ENCODE results near the gene KLK12.

Gene KLK12

GRCh38 chr19:51034704-51035103, at the start of gene KLK12:
Gene KLK12 (minus strand): TSS chr19:51035002. CDS start chr19:51034621, 381 bp downstream.
- H3K27ac Mint-ChIP-seq = no peak within 1 kb of the TSS

GRCh38 chr19:51084505-51084904, 49.7 kb upstream of the KLK12 start:
- no peak for DNase-seq
- Mint-ChIP-seq H3K27ac (no peak overlapping the region), H3K27me3 (peaks cover 14% of the 10 kb centered on the region), H3K9me3 (no peaks in the 10 kb centered on the region), H3K4me1 (ENCODE audit: low read depth) (no peaks in the 10 kb centered on the region), H3K36me3 (ENCODE audit: low read depth) (no peaks in the 10 kb centered on the region), H3K4me3 (no peak overlapping the region)

More at GRCh38 chr19:51034704-51035103, at the start of gene KLK12:
- Mint-ChIP-seq H3K4me1 (ENCODE audit: low read depth) (no peaks in the 10 kb centered on the region), H3K36me3 (ENCODE audit: low read depth) (no peaks in the 10 kb centered on the region), H3K27me3 (peaks cover 34% of the 10 kb centered on the region), H3K9me3 (no peaks in the 10 kb centered on the region), H3K4me3 (no peak within 1 kb of the TSS)
- DNase-seq = no peak

- peaks cover 14% of the 10 kb centered on the region for H3K27me3 Mint-ChIP-seq
- no peaks in the 10 kb centered on the region for H3K4me1 Mint-ChIP-seq (ENCODE audit: low read depth)
- H3K9me3 Mint-ChIP-seq = no peaks in the 10 kb centered on the region
- no peaks in the 10 kb centered on the region for H3K36me3 Mint-ChIP-seq (ENCODE audit: low read depth)
- no peak overlapping the region for H3K27ac Mint-ChIP-seq
- H3K4me3 Mint-ChIP-seq = no peak overlapping the region
- no peak for DNase-seq
These were observed 49.0 kb upstream of the KLK12 start for GRCh38 chr19:51083783-51084182.

- Mint-ChIP-seq H3K4me1 (ENCODE audit: low read depth) (no peaks in the 10 kb centered on the region), H3K36me3 (ENCODE audit: low read depth) (no peaks in the 10 kb centered on the region), H3K4me3 (no peak overlapping the region), H3K9me3 (no peaks in the 10 kb centered on the region), H3K27me3 (peaks cover 14% of the 10 kb centered on the region), H3K27ac (no peak overlapping the region)
- DNase-seq = no peak
These were observed 48.4 kb upstream of the KLK12 start for GRCh38 chr19:51083181-51083580.

GRCh38 chr19:51082611-51083010, 47.8 kb upstream of the KLK12 start, which contains the start of gene KLK14:
Gene KLK14 (minus strand): TSS chr19:51082887. CDS start chr19:51082614, 273 bp downstream.
- no peaks in the 10 kb centered on the region for H3K9me3 Mint-ChIP-seq
- no peak within 1 kb of the TSS for H3K27ac Mint-ChIP-seq
- no peak for DNase-seq
- H3K4me3 Mint-ChIP-seq = no peak within 1 kb of the TSS
- no peaks in the 10 kb centered on the region for H3K36me3 Mint-ChIP-seq (ENCODE audit: low read depth)
- no peaks in the 10 kb centered on the region for H3K4me1 Mint-ChIP-seq (ENCODE audit: low read depth)
- peaks cover 14% of the 10 kb centered on the region for H3K27me3 Mint-ChIP-seq

GRCh38 chr19:51081476-51081875, 46.7 kb upstream of the KLK12 start:
- Mint-ChIP-seq H3K4me3 (no peak overlapping the region), H3K36me3 (ENCODE audit: low read depth) (no peaks in the 10 kb centered on the region), H3K27me3 (peaks cover 14% of the 10 kb centered on the region), H3K9me3 (no peaks in the 10 kb centered on the region), H3K27ac (no peak overlapping the region), H3K4me1 (ENCODE audit: low read depth) (no peaks in the 10 kb centered on the region)
- no peak for DNase-seq

- Mint-ChIP-seq H3K27me3 (peaks cover 14% of the 10 kb centered on the region), H3K4me1 (ENCODE audit: low read depth) (no peaks in the 10 kb centered on the region), H3K9me3 (no peaks in the 10 kb centered on the region), H3K36me3 (ENCODE audit: low read depth) (no peaks in the 10 kb centered on the region), H3K27ac (no peak overlapping the region), H3K4me3 (no peak overlapping the region)
- DNase-seq = no peak
These were observed 44.8 kb upstream of the KLK12 start for GRCh38 chr19:51079481-51080110.

- H3K27ac Mint-ChIP-seq = no peak overlapping the region
- H3K9me3 Mint-ChIP-seq = peaks cover 6% of the 10 kb centered on the region
- no peak for DNase-seq
- no peak overlapping the region for H3K4me3 Mint-ChIP-seq
- no peaks in the 10 kb centered on the region for H3K36me3 Mint-ChIP-seq (ENCODE audit: low read depth)
- H3K27me3 Mint-ChIP-seq = peaks cover 12% of the 10 kb centered on the region
- H3K4me1 Mint-ChIP-seq (ENCODE audit: low read depth) = no peaks in the 10 kb centered on the region
These were observed 43.9 kb upstream of the KLK12 start for GRCh38 chr19:51078731-51079130.

GRCh38 chr19:51078104-51078503, 43.3 kb upstream of the KLK12 start:
- Mint-ChIP-seq H3K27ac (no peak overlapping the region), H3K4me3 (no peak overlapping the region), H3K9me3 (peaks cover 9% of the 10 kb centered on the region), H3K4me1 (ENCODE audit: low read depth) (no peaks in the 10 kb centered on the region), H3K36me3 (ENCODE audit: low read depth) (no peaks in the 10 kb centered on the region), H3K27me3 (peaks cover 6% of the 10 kb centered on the region)
- DNase-seq = no peak

- no peaks in the 10 kb centered on the region for H3K4me1 Mint-ChIP-seq (ENCODE audit: low read depth)
- H3K27ac Mint-ChIP-seq = no peak overlapping the region
- H3K9me3 Mint-ChIP-seq = peaks cover 10% of the 10 kb centered on the region
- H3K36me3 Mint-ChIP-seq (ENCODE audit: low read depth) = no peaks in the 10 kb centered on the region
- DNase-seq = no peak
- peaks cover 3% of the 10 kb centered on the region for H3K27me3 Mint-ChIP-seq
- no peak overlapping the region for H3K4me3 Mint-ChIP-seq
These were observed 41.9 kb upstream of the KLK12 start for GRCh38 chr19:51076631-51077213.

GRCh38 chr19:51075998-51076397, 41.2 kb upstream of the KLK12 start:
- Mint-ChIP-seq H3K9me3 (peaks cover 10% of the 10 kb centered on the region), H3K4me1 (ENCODE audit: low read depth) (no peaks in the 10 kb centered on the region), H3K27me3 (peaks cover 3% of the 10 kb centered on the region), H3K4me3 (no peak overlapping the region), H3K27ac (no peak overlapping the region), H3K36me3 (ENCODE audit: low read depth) (no peaks in the 10 kb centered on the region)
- DNase-seq = no peak

- H3K9me3 Mint-ChIP-seq = peaks cover 10% of the 10 kb centered on the region
- DNase-seq = no peak
- H3K27ac Mint-ChIP-seq = no peak overlapping the region
- no peaks in the 10 kb centered on the region for H3K36me3 Mint-ChIP-seq (ENCODE audit: low read depth)
- peaks cover 23% of the 10 kb centered on the region for H3K27me3 Mint-ChIP-seq
- no peak overlapping the region for H3K4me3 Mint-ChIP-seq
- H3K4me1 Mint-ChIP-seq (ENCODE audit: low read depth) = no peaks in the 10 kb centered on the region
These were observed 36.2 kb upstream of the KLK12 start for GRCh38 chr19:51071095-51071405.

GRCh38 chr19:51070334-51071094, 35.7 kb upstream of the KLK12 start:
- peaks cover 10% of the 10 kb centered on the region for H3K9me3 Mint-ChIP-seq
- H3K27ac Mint-ChIP-seq = no peak overlapping the region
- H3K4me3 Mint-ChIP-seq = no peak overlapping the region
- no peaks in the 10 kb centered on the region for H3K36me3 Mint-ChIP-seq (ENCODE audit: low read depth)
- H3K4me1 Mint-ChIP-seq (ENCODE audit: low read depth) = no peaks in the 10 kb centered on the region
- peaks cover 26% of the 10 kb centered on the region for H3K27me3 Mint-ChIP-seq
- DNase-seq = no peak

- no peak overlapping the region for H3K4me3 Mint-ChIP-seq
- no peaks in the 10 kb centered on the region for H3K9me3 Mint-ChIP-seq
- H3K27ac Mint-ChIP-seq = no peak overlapping the region
- no peaks in the 10 kb centered on the region for H3K36me3 Mint-ChIP-seq (ENCODE audit: low read depth)
- H3K27me3 Mint-ChIP-seq = peaks cover 49% of the 10 kb centered on the region
- H3K4me1 Mint-ChIP-seq (ENCODE audit: low read depth) = peaks cover 2% of the 10 kb centered on the region
- DNase-seq = no peak
These were observed 31.8 kb upstream of the KLK12 start for GRCh38 chr19:51066393-51067186.
